Jurkat, Clone E6-1 (cell line): ENCODE results near the gene MMADHC. TPM values are rescaled to one million over a fixed set of nuclear protein-coding genes. Genes with fewer than 3 reads are reported as not detected.

Experiments used
- DNase-seq: peaks from one replicate; pipeline ENCODE4 v3.0.0-alpha.2; 2011; ENCODE audit warnings: low read depth, low spot score
- H3K4me3 ChIP-seq: 2 replicates; pipeline ENCODE4 v1.5.1; 2011; ENCODE audit warnings: mild to moderate bottlenecking, low read length, control low read depth, moderate library complexity
- polyA plus RNA-seq: library from polyadenylated mRNA; unstranded; fragments of >200 nt; gene quantifications from one replicate; pipeline ENCODE4 v1.2.1, GENCODE V29; 2012; ENCODE audit warnings: missing spikeins; ENCODE audit not compliant: insufficient read length, insufficient read depth

Gene MMADHC
- 154 TPM for polyA plus RNA-seq

DNA sequence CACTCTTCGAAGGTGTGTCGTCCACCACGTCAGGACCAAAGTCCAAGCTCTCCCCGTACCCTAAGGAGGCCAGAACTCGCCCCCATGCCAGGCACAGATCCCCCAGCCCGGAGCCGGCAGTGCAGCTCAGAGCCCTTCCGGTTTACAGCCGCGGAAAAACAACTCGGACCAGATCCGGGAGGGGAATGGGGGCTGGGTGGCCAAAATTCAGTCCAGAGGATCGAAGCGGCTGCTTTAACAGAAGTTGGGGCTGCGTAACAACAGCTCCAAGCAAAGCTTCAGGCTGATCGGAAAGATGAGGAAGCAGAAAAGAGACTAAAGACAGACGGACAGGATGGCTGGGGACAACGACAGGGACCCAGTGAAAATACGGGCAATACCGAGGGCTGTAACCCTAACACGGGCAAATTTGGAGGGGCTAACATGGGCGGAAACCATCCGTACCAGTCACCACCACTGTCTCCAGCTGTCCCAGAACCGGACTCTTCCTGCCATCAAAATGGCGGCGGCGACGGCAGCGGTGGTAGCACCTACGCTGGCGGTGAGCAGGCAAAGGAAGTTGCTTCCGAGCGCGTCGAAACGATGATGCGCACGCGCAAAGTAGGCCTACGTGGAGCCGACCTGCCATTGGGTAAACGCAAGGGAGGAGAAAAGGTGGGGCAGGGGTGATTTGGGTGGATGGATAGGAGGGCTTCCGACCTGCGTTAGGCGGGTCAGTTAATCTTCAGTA lies at the start of gene MMADHC:
TSS of gene MMADHC (minus strand) at position 556 of the 730 bp plus-strand sequence. CDS start 678 bp downstream, outside the sequence.
- peak within 1 kb of the TSS; percentile 80 for H3K4me3 ChIP-seq
- DNase-seq: peak; percentile 94

DNA sequence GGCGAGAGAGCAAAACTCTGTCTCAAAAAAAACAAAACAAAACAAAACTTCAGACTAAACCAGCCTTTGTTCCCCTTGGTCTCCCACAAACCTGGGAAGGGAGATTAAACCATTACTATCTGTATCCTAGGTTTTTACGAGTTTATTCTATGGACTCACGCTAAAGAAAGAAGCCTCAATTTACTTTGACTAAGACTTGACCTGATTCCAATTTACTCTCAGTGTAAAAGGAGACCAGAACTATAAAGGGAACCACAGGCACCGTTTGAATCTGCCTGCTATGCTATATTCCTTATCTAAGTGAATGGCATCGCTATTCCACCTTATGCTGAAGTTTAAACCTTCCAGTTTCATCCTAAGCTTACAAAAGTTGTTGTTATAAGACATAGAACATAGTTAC lies 46.5 kb upstream of the MMADHC start:
- H3K4me3 ChIP-seq: no peak overlapping the region

DNA sequence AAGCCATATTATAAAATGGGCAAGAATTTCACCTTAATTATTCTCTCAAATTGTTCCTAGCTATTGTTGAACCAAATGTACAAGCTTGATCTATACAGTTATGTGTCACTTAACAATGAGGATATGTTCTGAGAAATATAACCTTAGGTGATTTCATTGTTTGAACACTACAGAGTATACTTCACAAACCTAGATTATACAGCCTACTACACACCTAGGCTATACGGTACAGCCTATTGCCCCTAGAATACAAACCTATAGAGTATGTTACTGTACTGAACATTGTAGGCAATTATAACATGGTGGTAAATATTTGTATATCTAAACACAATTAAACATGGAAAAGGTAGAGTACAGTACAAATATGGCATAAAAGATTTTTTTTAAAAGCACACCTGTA lies 42.9 kb upstream of the MMADHC start:
- no peak for DNase-seq
- H3K4me3 ChIP-seq: no peak overlapping the region

More for the DNA sequence above, 46.5 kb upstream of the MMADHC start:
- no peak for DNase-seq

DNA sequence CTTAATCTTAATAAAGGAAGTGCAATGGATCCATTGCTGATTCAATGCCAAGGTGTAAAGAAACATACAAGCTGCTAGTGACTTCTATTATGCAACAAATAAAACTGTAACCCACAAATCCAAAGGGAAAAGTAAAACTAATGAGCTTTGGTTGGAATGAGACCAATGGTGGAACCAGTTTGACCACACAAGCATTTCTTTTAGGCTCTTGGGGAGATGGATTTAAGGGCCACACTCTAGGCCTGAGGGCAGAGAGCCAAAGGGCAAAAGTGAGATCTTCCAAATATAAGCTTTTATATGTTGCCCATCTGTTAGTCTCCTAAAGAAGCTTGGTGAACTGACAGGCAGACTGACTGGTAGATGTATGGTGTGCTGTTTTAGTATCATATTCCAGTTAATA lies 41.5 kb upstream of the MMADHC start:
- DNase-seq: no peak

DNA sequence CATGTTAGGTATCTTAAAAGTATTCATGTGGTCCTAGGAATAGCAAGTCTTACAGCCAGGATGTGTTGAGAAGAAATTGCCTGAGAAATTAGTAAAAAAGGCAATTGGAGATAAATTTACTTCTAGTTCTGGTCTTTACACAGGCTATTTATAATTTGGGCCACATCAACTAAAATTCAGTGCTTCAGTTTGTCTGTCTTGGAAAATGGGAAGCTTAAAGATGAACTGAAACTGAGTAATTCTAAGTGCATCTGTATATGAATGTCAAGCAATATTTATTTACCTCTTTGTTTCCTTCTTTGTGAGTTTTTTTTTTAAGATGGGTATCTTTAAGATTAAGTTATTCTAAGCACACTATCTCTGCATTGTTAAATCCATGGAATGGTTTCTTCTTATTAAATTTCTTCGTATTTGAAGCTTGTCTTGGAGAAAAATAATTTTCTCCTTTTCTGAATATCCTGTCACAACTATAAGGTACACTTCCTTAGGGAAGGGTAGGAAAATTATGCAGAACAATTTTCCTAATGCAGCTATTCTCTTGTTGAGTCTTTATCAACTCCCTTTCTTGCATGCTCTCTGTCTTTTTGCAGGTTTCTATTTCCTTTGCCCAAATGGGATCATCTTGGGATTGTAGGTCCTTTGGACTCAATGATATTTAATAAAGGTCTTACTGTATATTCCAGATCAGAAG lies 39.7 kb upstream of the MMADHC start:
- no peak overlapping the region for H3K4me3 ChIP-seq
- DNase-seq: no peak

More for the DNA sequence above, 41.5 kb upstream of the MMADHC start:
- H3K4me3 ChIP-seq: no peak overlapping the region

DNA sequence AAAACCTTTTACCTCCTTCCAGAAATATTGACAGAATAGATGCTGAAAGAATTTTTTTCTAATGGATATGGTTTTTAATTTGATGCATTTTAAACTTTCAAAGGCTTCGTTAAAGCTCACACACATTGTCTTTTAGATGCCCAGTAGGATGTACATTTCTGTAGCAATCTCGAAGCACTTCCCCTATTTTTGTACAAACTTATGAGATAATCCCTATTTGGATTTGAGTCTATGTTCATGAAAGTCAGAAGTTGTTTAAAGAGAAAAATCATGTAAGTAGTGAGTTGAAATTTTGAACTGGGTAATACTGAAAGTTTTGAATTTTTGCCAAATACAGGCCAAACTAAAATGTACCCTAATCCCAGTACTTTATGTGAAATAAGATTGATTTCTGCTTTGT lies 38.1 kb upstream of the MMADHC start:
- H3K4me3 ChIP-seq: no peak overlapping the region
- no peak for DNase-seq

DNA sequence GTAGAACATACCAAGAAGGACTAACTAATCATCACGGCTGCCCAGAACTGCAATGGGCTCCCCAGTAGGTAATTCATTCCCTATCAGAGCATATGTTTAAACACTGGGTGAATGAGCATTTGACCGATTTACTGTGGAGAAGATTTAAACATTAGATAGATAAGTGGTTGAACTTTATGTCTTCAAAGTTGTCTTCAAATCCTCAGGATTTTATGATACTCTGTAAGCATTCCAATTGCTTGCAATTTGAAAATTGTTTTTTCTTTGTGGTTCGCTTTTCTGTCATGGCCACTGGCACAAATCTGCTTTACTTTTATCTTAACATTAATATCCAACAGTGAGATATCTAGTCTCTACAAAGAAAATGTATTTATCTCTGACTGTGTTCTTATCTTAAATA lies 37.7 kb upstream of the MMADHC start:
- H3K4me3 ChIP-seq: no peak overlapping the region
- no peak for DNase-seq

DNA sequence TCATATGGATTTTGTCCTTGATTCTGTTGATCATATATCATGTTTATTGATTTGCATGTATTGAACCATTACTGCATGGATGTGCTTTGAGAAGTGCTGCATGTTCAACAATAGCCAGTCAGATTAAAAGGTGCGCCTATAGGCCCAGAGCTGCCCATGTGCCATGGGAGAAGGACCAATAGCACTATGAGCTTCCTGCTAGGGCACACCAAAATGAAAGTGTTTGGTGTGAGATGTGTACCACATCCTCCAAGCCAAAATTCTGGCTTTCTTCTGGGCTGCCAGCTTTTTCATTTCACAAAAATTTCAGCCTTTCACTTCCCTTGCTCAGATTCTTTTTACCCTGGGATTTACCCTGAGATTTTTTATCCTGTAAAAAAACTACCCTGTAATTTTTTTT lies 34.8 kb upstream of the MMADHC start:
- no peak for DNase-seq

DNA sequence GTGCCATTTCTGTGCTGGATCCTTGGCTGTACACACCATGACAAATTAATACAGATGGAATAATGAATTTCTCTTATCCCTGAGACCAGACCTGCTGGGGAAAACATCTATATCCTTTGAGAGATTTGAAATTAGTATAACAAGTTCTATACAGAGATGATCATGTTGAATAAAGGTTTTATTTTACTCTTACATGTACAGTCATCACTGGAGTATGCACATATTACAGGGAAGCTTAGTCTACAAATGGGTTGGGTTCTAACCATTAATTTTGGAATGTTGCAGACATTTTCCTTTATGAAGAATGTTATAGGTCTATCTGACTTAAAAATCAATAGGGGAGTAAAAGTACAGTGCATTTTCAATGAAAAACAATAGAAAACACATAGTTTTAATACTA lies 29.9 kb upstream of the MMADHC start:
- H3K4me3 ChIP-seq: no peak overlapping the region
- no peak for DNase-seq

More for the DNA sequence above, 34.8 kb upstream of the MMADHC start:
- no peak overlapping the region for H3K4me3 ChIP-seq

DNA sequence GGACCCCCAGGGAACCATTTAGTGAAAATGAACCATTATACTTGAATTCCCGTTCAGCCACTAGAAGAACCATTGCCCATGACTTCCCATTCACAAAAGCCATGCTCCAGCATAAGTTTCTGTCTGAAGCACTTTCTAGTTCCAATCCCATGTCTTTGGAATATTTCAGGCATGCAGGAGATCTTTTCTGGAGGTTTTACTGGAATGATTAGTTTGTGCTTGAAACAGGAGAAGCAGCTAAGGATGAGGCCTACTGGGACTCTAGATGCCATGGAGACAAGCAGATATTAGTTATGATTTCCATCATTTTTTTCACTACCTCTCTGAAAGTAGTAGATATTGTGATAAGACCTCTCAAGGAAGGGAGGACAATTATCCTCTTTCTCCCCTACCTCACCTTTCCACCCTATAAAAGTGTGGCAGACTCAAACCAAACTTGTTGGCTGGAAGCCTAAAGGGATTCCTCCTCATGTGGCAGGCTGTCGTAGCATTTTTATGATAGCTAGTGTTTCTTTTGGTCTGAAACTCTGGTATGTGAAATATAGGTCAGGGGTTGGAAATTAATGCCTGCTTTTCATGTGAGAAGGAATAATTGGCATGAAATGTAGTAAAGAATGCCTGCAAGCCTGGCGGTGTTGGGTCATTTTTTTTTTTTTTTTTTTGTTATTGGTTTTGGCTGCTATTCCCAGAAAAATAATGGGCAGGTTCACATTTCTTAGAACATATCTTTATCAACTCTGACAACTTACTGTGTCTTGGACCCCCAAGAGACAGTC lies 29.3 kb upstream of the MMADHC start:
- no peak for DNase-seq
- no peak overlapping the region for H3K4me3 ChIP-seq

DNA sequence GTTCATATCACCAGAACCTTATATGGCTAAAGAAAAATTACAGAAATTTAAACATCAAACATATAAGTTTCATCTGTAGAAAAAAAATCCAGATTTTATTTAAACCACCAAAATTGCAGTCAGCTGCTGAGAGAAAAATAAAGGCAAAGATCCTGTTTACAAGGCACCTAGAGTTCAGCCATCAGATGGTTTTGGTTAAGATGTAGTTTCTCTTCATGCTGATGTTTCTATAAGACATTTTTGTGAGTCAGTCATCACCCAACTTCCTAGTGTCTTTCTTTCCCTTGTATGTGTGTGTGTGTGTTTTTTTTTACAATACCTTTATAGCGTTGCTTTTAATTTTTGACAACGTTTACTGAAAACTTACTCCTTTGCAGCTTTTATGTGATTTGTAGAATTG lies 26.1 kb upstream of the MMADHC start:
- H3K4me3 ChIP-seq: no peak overlapping the region
- no peak for DNase-seq

DNA sequence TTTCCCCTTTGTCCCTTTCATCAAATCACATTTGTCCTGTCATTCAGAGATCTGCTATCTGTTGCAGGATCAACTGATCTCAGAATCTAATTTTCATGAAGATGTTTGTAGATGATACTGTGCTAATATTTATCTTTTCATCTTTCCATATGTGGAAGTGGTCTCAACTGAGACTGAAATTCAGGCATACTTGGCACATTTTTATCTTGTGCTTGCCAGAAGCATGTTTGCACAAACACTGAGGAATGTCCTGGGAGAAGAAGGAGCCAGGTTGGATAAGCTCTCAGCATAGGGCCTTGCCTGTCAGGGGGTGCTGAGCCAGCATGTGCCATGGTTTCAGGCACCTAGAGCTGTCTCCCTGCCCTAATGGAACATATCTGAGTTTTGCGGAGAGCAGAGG lies 24.5 kb upstream of the MMADHC start:
- H3K4me3 ChIP-seq: no peak overlapping the region
- no peak for DNase-seq

DNA sequence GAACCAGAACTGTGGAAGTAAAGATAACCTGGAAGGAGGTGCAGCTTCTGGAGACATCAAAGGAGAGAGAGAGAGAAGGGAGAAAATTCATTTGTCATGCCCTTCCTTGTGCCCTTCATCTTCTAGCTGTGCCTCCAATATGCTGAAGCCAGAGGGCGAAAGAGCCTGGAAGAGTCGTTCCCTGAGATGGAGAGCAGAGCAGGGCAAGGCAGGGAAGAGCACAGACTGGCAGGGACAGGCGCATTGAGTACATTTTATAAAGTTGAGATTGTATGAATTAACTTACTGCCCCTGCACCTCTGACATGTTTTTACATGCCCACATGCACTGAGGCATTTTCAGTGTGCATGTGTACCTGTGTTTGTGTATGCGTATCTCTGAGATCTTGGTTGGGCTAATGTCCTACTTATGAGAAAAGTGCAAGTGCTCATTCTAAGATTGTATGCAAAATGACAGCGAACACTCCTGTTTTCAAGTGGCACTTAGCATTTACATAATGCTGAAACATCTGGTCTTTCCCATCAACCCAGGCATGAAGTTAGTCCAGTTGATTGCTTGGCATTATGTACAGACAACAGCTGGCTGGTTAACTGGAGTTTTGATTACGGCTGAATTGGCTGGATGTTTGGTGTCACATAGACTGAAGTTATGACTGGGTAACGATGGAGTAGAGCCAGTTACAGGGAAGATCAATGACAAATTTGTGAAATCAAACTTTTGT lies 23.7 kb upstream of the MMADHC start:
- no peak overlapping the region for H3K4me3 ChIP-seq
- DNase-seq: no peak

DNA sequence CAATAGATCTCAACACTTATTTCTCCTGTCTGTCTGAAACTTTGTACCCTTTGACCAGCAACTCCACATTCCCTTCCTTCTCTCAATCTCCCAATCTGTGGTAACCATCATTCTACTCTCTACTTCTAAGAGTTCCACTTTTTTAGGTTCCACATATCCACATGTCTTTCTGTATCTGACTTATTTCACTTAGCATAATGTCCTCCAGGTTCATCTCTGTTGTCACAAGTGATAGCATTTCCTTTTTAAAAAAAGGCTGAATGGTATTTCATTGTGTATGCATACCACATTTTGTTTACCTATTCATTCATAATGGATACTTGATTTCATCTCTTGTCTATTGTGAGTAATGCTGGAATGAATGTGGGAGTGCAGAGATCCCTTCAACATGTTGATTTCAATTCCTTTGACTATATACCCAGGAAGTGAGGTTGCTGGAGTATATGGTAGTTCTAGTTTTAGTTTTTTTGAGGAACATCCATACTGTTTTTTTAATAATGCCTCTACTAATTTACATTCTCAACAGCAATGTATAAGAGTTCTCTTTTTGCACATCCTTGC lies 18.8 kb upstream of the MMADHC start:
- DNase-seq: no peak

DNA sequence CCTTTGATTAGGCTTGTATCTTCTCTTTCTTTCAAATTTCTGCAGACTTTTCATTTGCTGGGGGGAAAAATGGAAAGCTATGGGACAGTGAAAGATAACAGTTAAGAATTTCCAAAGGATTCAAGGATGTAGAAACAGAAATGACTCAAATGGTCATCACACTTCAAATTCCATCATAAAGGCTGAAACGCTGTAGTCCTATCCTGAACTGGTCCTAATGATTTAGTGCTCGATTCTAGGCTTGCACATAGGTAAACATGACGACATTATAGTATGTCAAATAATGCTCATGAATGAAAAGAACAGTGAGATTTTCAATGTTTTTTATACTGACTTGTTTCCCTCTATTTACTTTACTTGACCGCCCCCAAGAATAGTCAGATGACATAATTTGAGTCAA lies 15.7 kb upstream of the MMADHC start:
- no peak overlapping the region for H3K4me3 ChIP-seq

More for the DNA sequence above, 18.8 kb upstream of the MMADHC start:
- H3K4me3 ChIP-seq: no peak overlapping the region

DNA sequence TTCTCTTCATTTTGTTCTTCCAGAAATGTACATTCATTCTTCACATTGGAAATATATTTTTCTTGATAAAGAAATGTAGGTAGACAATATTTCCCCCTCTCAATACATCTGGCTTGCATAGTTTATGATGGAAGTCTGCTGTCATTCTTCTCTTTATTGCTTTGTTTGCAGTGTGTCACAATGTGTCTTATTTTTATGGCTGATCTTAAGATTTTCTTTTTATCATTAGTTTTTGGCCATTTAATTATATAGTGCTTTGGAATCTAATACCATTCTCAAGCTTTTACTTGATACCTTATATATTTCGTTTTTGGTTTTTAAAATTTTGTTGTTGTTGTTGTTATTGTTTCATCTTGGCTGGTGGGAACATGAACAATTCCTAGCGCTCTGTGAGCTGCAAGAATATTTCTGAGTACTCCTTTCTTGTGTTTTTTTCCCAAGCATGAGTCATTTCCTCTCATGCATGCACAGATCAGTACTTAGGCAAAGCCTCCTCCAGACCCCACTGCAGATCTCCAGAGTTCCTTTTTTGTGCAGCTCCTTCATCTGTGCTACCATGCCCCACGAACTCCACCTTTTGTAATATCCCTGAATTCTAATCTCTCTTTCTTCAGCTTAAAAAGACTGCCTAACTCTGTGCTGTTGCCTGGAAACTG lies 13.7 kb upstream of the MMADHC start:
- DNase-seq: no peak
- H3K4me3 ChIP-seq: no peak overlapping the region

More for the DNA sequence above, 15.7 kb upstream of the MMADHC start:
- no peak for DNase-seq

DNA sequence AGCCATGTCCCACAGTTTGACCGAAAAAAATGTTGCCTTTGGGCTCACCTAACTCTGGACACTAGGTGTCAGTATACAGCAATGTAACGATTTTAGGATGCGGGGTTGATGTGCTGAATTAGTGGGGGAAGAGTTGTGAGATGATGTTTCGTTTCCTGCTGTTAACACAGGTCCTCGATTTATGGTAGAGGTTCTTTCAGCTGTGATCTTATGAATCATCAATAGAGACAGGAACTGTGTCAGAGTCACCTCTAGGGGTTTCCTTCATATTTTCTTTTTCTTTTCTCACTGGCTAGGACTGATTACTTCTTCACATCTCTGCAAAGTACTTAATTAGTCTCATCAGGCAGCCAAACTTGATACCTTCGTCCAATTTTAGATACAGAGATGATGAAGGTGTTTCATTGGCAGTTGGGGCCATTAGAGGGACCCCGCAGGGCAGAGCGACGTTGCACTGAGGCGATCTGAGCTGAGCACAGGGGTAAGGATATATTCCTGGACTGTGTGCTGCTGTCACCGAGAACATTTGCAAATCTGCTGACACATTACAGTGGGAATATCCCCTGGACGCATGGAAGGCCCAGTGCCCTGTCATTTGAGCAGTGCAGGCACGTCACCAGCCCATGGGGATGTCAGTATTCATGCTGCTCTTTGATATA lies 10.2 kb upstream of the MMADHC start:
- no peak overlapping the region for H3K4me3 ChIP-seq
- DNase-seq: peak; percentile 69

DNA sequence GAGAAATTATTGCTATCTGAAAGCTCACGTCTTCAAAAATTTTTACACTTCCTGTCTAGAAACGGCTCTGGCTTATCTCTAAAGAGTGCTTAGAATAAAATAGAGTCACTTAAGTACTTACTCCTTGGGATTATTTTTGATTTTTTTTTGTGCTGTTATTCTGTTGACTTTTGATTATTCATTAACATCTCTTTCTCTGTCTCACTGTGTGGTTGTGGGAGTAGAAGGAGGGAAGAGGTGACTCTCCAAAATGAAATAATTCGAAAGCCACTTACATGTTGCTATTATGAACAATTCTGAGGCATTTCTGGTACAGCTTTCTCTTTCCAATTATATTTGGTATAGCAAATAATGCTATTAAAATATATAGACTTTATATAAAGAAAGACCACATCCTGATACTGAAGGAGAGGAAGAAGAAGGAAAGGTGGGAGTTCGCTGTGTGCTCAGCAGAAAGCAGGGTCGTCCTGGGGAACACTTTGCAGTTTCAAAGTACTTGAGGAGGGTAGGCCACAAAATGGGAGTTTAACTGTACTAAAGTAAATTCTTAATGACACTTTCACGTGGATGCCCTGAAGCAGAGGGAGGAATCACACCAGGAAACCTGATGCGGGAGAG lies 9.6 kb upstream of the MMADHC start:
- DNase-seq: no peak
- H3K4me3 ChIP-seq: no peak overlapping the region
